ENCODE results near the gene BANK1. TPM values are rescaled to one million over a fixed set of nuclear protein-coding genes. Genes with fewer than 3 reads are reported as not detected.

BANK1 gene
- total and polyA plus RNA-seq, 2 of the 8 experiments (the other 6 are each of a cell fraction or from before 2014, with no cell fraction given) = 0.59 to 0.93 TPM

DNA sequence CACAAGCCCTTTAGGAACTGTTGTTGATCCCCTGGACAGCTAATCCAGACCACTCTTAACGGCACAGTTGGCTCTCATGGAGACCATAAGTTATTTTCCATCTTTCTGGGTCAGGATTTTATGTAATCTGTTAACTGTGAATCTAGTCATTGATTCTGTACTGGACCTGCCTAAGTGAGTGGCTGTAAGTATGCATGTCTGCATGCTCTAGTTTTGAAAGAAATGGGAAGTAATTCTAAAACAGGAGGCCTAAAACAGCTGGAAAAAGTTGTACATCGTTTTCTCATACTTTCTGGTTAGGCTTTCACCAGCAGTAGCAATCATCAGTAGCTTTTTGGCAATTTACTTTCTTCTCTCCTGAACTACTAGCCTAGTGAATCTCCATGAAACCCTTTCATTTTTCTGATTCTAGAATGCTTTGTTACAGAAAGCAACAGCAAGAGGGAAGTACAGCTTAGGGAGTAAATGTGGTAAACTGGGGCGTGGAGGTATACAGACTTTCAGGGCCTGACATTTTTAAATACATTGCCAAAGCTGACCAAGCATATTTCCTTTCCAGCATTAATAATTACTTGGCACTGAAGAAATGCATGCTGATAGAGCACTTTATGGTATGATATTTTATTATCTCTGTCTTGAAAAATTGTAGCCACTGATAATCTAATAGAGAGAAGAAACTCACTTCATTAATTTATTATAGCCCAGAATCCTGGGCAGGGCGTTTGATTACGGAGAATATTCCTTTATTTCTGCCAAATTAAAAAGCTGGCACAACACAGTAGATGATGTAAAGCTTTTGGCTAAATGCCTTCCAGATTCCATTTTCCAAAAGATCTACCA is 202.7 kb downstream of the BANK1 start (continued):
- TF ChIP-seq ASH2L (IDR thresholded peaks at IDR 0.05; ENCODE audit: low read length) (no peak), SIX5 (IDR thresholded peaks at IDR 0.05; ENCODE audit: low read depth, low read length) (no peak)
- TF ChIP-seq, protein P1, sequence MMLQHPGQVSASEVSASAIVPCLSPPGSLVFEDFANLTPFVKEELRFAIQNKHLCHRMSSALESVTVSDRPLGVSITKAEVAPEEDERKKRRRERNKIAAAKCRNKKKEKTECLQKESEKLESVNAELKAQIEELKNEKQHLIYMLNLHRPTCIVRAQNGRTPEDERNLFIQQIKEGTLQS (IDR thresholded peaks at IDR 0.05; ENCODE audit: insufficient read depth, low read depth, low read length) = no peak
